LNCaP clone FGC (cell line): Measurements from ENCODE around the gene SNX9.
"Not testable (repeated sequence)": the region's sequence is repeated elsewhere in the genome, so short reads cannot be mapped to it uniquely, and the experiment has no call there.

Experiments
- DNase-seq: peaks from one replicate; pipeline ENCODE4 v3.0.0-alpha.2; 2011; ENCODE audit warnings: low read depth
- H3K4me3 ChIP-seq: 2 replicates; pipeline ENCODE4 v1.5.1; 2011; ENCODE audit warnings: mild to moderate bottlenecking, low read depth, low read length, control low read depth
- CTCF ChIP-seq: IDR thresholded peaks from 2 replicates; pipeline ENCODE4 v1.5.1; 2012; ENCODE audit warnings: mild to moderate bottlenecking; ENCODE audit not compliant: control insufficient read depth, insufficient read depth; ENCODE audit errors: extremely low read depth

SNX9 gene

GRCh38 chr6:157937318-157937717 lies 114.3 kb downstream of the SNX9 start:
- no peak for DNase-seq
- TF ChIP-seq CTCF, result no peak
- H3K4me3 ChIP-seq, result no peak overlapping the region

GRCh38 chr6:157937916-157938315 lies 114.9 kb downstream of the SNX9 start:
- TF ChIP-seq CTCF, result no peak
- H3K4me3 ChIP-seq, result no peak overlapping the region
- DNase-seq, result no peak

- H3K4me3 ChIP-seq, DNase-seq: not testable (repeated sequence)
Measured at GRCh38 chr6:157940375-157941036, 117.5 kb downstream of the SNX9 start.

GRCh38 chr6:157941101-157941863 lies 118.2 kb downstream of the SNX9 start:
- no peak overlapping the region for H3K4me3 ChIP-seq
- no peak for DNase-seq
- no peak for TF ChIP-seq CTCF

- H3K4me3 ChIP-seq, result no peak overlapping the region
- no peak for TF ChIP-seq CTCF
- no peak for DNase-seq
Measured at GRCh38 chr6:157942351-157942750, 119.3 kb downstream of the SNX9 start.

GRCh38 chr6:157943249-157943963 lies 120.4 kb downstream of the SNX9 start:
- H3K4me3 ChIP-seq, result no peak overlapping the region
- no peak for TF ChIP-seq CTCF
- DNase-seq, result no peak

GRCh38 chr6:157943964-157944283 lies 120.9 kb downstream of the SNX9 start:
- TF ChIP-seq CTCF, result no peak
- no peak overlapping the region for H3K4me3 ChIP-seq
- DNase-seq, result no peak
